GM15510 (cell line): ENCODE results near the gene SHISA8.

Experiments
- POLR2A ChIP-seq: IDR thresholded peaks from 3 replicates; pipeline ENCODE4 v1.6.1; 2011; ENCODE audit warnings: borderline replicate concordance; ENCODE audit not compliant: insufficient read length; ENCODE audit errors: extremely low read depth

Gene SHISA8

GRCh38 chr22:41873391-41873790 is 41.5 kb downstream of the SHISA8 start:
- no peak for TF ChIP-seq POLR2A

GRCh38 chr22:41870786-41871185 is 44.1 kb downstream of the SHISA8 start:
- no peak for TF ChIP-seq POLR2A

- no peak for TF ChIP-seq POLR2A
These were observed 46.3 kb downstream of the SHISA8 start for GRCh38 chr22:41868556-41868955.

GRCh38 chr22:41863472-41863871 is 51.4 kb downstream of the SHISA8 start:
- no peak for TF ChIP-seq POLR2A

GRCh38 chr22:41862530-41863266 is 52.2 kb downstream of the SHISA8 start:
- peak; percentile 40 for TF ChIP-seq POLR2A

- no peak for TF ChIP-seq POLR2A
These were observed 52.7 kb downstream of the SHISA8 start for GRCh38 chr22:41862160-41862529.
